Measurements from ENCODE around the gene SP110. TPM values are rescaled to one million over a fixed set of nuclear protein-coding genes. Genes with fewer than 3 reads are reported as not detected.

The SP110 gene
- total and polyA plus RNA-seq, 2 of the 8 experiments (the other 6 are each of a cell fraction or from before 2014, with no cell fraction given) = 3.1 to 7.1 TPM

GRCh38 chr2:230226051-230226551 is 6.3 kb upstream of the SP110 start (continued):
- TF ChIP-seq SIN3A (conservative IDR thresholded peaks at IDR 0.05 in 1 of 2, IDR thresholded peaks at IDR 0.05 in 1 of 2; ENCODE audit: low read depth in 1 of 2, low read length in 2 of 2) = no peak
- no peak for TF ChIP-seq TBP (IDR thresholded peaks at IDR 0.05; ENCODE audit: low read depth, low read length)
- no peak for TF ChIP-seq PHF8 (conservative IDR thresholded peaks at IDR 0.05; ENCODE audit: low read depth, low read length)
- no peak for TF ChIP-seq KDM4A (IDR thresholded peaks at IDR 0.05; ENCODE audit: low read depth, low read length, severe bottlenecking)
- no peak for TF ChIP-seq NRF1 (IDR thresholded peaks at IDR 0.05; ENCODE audit: low read depth, low read length)
- no peak for TF ChIP-seq ATF3 (IDR thresholded peaks at IDR 0.05; ENCODE audit: insufficient read depth, low read depth, low read length)
- no peak for TF ChIP-seq CTCF (IDR thresholded peaks at IDR 0.05; ENCODE audit: control extremely low read depth in 1 of 3, insufficient read depth in 1 of 3, low read depth in 1 of 3, low read length in 3 of 3)
